K562 (cell line): ENCODE results near the gene DNA2. TPM values are rescaled to one million over a fixed set of nuclear protein-coding genes. Genes with fewer than 3 reads are reported as not detected.

Source experiments
- BCL6 ChIP-seq: fragments of 250-450 bp; sonication (Bioruptor Pico); IDR thresholded peaks from 2 replicates; pipeline ENCODE4 v1.4.0; 2020
- ILF3 ChIP-seq: fragments of 450-650 bp; IDR thresholded peaks from 2 replicates; pipeline ENCODE4 v1.6.1; 2018; ENCODE audit warnings: antibody characterized with exemption, mild to moderate bottlenecking, moderate library complexity, borderline replicate concordance
- MAX ChIP-seq: sonication (generic); formaldehyde crosslinking; IDR thresholded peaks from 2 replicates; pipeline ENCODE4 v1.9.0; 2022; ENCODE audit warnings: mild to moderate bottlenecking, missing genetic modification reagents
- MXI1 ChIP-seq: IDR thresholded peaks from 2 replicates; pipeline ENCODE4 v1.6.1; 2011; ENCODE audit warnings: low read depth, mild to moderate bottlenecking, improper control_type of control experiment, low read length
- PHB2 ChIP-seq: fragments of 450-650 bp; IDR thresholded peaks from 2 replicates; pipeline ENCODE4 v1.6.1; 2017; ENCODE audit warnings: low read depth
- PTTG1 ChIP-seq: fragments of 450-650 bp; IDR thresholded peaks from 2 replicates; pipeline ENCODE4 v1.6.1; 2016; ENCODE audit warnings: low read depth, mild to moderate bottlenecking, missing genetic modification characterization, missing compliant biosample characterization
- RBFOX2 ChIP-seq: fragments of 200-400 bp; formaldehyde crosslinking; IDR thresholded peaks from 2 replicates; pipeline ENCODE4 v1.6.1; 2017; ENCODE audit warnings: low read depth, mild to moderate bottlenecking, low read length, moderate library complexity
- RNF219 ChIP-seq: fragments of 250-450 bp; sonication (Bioruptor Pico); IDR thresholded peaks from 2 replicates; pipeline ENCODE4 v1.5.0; 2022; ENCODE audit warnings: mild to moderate bottlenecking
- RUNX1 ChIP-seq: sonication (generic); IDR thresholded peaks from 2 replicates; pipeline ENCODE4 v1.6.1; 2016; ENCODE audit warnings: antibody characterized with exemption, low read depth
- SUPT5H ChIP-seq: fragments of 450-650 bp; IDR thresholded peaks from 2 replicates; pipeline ENCODE4 v1.6.1; 2016
- ZKSCAN8 ChIP-seq: fragments of 200-800 bp; sonication (Bioruptor generic); IDR thresholded peaks from 2 replicates; pipeline ENCODE4 v1.6.1; 2016; ENCODE audit warnings: missing genetic modification characterization, missing compliant biosample characterization
- ZNF232 ChIP-seq: sonication (generic); formaldehyde crosslinking; IDR thresholded peaks from 2 replicates; pipeline ENCODE4 v1.8.0; 2022; ENCODE audit warnings: mild to moderate bottlenecking, missing genetic modification reagents
- ZNF507 ChIP-seq: conservative IDR thresholded peaks from 2 replicates; pipeline ENCODE4 v1.6.1; 2017; ENCODE audit warnings: missing genetic modification characterization, missing compliant biosample characterization
- ZNF76 ChIP-seq: fragments of 250-450 bp; sonication (Bioruptor Pico); IDR thresholded peaks from 2 replicates; pipeline ENCODE4 v1.4.0; 2020; ENCODE audit warnings: mild to moderate bottlenecking, moderate library complexity, borderline replicate concordance
- polyA plus RNA-seq, 8 experiments: library from polyadenylated mRNA; depleted of rRNA in 4 of 8; stranded (reverse) in 5 of 8; unstranded in 3 of 8; fragments of >200 nt; fragmentation: Nextera tagmentation in 2 of 8; fragmentation: Illumina TruSeq in 1 of 8; extraction: Ambion mirVana in 2 of 8; extraction: Trizol in 1 of 8; gene quantifications; 2 replicates each; pipeline versions ENCODE4 v1.2.1 to v1.2.3, GENCODE V29; 2011 to 2014; ENCODE audit warnings: inconsistent platforms in 1 of 8, missing spikeins in 1 of 8
- total RNA-seq, 7 experiments: library from RNA; depleted of rRNA in 6 of 7; stranded (reverse); fragments of >200 nt in 6 of 7; fragmentation: Illumina TruSeq in 2 of 7; extraction: Trizol in 2 of 7; gene quantifications; 2 replicates each; pipeline versions ENCODE4 v1.2.1 to v1.2.3, GENCODE V29; 2011 to 2021; ENCODE audit warnings: low replicate concordance in 1 of 7
- TF ChIP-seq, protein P1 (sequence below), 2 experiments: IDR thresholded peaks; 2 replicates each; pipeline ENCODE4 v1.6.1; 2012; ENCODE audit warnings: improper control_type of control experiment in 2 of 2, low read depth in 2 of 2, low read length in 2 of 2, borderline replicate concordance in 1 of 2
- TF ChIP-seq, protein P2 (sequence below): fragments of 250-450 bp; sonication (Bioruptor Pico); IDR thresholded peaks from 2 replicates; pipeline ENCODE4 v1.9.0; 2021; ENCODE audit warnings: mild to moderate bottlenecking, inconsistent platforms
- TF ChIP-seq, protein P3 (sequence below): conservative IDR thresholded peaks from 2 replicates; pipeline ENCODE4 v1.6.1; 2011; ENCODE audit warnings: low read depth, mild to moderate bottlenecking, low read length; ENCODE audit not compliant: control insufficient read depth
- TF ChIP-seq, protein P4 (sequence below): fragments of 250-450 bp; sonication (Bioruptor Pico); IDR thresholded peaks from 2 replicates; pipeline ENCODE4 v1.9.0; 2021; ENCODE audit warnings: mild to moderate bottlenecking

The DNA2 gene
- total and polyA plus RNA-seq, 9 of the 15 experiments (the other 6 are each of a cell fraction or from before 2014, with no cell fraction given) = 24.6 to 51.4 (median 40.8) TPM

DNA sequence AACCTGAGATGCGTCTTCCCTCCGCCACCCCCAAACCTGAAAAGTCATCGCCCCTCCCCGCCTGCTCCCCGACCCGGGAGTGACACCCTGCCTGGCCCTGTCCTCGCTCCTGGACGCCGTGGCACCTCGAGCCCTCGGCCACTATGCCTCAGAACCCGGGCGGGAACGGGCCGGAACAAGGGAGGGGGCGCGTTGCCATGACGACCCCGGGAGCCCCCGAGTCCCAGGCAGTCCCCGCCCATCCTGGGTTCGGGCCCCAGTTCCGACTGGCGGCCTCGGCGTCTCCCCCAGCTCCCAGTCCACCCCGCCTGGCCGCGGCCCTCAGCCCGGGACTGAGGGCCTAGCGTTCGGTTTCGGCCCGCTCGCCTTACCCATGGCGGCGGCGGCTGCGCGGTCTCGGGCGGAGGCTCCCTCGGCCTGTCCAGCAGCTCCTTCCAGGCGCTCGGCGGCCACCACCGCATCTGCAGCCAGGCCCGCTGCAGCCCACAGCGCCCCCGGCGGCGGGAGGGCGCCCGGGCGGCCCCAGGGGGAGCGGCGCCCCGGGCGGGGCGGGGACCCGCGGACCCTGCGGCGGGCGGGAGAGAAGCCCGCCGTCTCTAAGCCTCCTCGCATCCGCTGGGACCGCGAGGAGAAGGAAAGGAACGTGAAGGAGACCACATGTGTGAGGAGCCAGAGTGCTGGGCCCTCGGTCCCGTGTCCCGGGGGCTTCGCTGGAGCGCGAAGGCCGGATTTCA lies 64.8 kb downstream of the DNA2 start, which contains the start of gene RUFY2 (continued):
- TF ChIP-seq, protein P1, sequence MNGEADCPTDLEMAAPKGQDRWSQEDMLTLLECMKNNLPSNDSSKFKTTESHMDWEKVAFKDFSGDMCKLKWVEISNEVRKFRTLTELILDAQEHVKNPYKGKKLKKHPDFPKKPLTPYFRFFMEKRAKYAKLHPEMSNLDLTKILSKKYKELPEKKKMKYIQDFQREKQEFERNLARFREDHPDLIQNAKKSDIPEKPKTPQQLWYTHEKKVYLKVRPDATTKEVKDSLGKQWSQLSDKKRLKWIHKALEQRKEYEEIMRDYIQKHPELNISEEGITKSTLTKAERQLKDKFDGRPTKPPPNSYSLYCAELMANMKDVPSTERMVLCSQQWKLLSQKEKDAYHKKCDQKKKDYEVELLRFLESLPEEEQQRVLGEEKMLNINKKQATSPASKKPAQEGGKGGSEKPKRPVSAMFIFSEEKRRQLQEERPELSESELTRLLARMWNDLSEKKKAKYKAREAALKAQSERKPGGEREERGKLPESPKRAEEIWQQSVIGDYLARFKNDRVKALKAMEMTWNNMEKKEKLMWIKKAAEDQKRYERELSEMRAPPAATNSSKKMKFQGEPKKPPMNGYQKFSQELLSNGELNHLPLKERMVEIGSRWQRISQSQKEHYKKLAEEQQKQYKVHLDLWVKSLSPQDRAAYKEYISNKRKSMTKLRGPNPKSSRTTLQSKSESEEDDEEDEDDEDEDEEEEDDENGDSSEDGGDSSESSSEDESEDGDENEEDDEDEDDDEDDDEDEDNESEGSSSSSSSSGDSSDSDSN (IDR thresholded peaks at IDR 0.05; ENCODE audit: borderline replicate concordance in 1 of 2, low read depth in 2 of 2, low read length in 2 of 2) = peak in 1 of 2 experiments; percentile 95; a peak in 3 of 4 replicates
- TF ChIP-seq MAX (CRISPR knock-in tag) (peak; percentile 49; the same call in 1 of the 2 replicates), PHB2 (no peak), BCL6 (CRISPR knock-in tag) (no peak), ZKSCAN8 (no peak), RUNX1 (peak; percentile 70; the same call in 1 of the 2 replicates), ILF3 (0 out of 2 replicates have a peak, but pooled peaks have one; percentile 74), MXI1 (0 out of 2 replicates have a peak, but pooled peaks have one; percentile 52), ZNF507 (tag) (no peak), PTTG1 (tag) (no peak), ZNF76 (CRISPR knock-in tag) (0 out of 2 replicates have a peak, but pooled peaks have one; percentile 30), SUPT5H (peak; percentile 83), RBFOX2 (peak; percentile 94), RNF219 (CRISPR knock-in tag) (no peak), ZNF232 (CRISPR knock-in tag) (no peak)
- TF ChIP-seq, protein P2, sequence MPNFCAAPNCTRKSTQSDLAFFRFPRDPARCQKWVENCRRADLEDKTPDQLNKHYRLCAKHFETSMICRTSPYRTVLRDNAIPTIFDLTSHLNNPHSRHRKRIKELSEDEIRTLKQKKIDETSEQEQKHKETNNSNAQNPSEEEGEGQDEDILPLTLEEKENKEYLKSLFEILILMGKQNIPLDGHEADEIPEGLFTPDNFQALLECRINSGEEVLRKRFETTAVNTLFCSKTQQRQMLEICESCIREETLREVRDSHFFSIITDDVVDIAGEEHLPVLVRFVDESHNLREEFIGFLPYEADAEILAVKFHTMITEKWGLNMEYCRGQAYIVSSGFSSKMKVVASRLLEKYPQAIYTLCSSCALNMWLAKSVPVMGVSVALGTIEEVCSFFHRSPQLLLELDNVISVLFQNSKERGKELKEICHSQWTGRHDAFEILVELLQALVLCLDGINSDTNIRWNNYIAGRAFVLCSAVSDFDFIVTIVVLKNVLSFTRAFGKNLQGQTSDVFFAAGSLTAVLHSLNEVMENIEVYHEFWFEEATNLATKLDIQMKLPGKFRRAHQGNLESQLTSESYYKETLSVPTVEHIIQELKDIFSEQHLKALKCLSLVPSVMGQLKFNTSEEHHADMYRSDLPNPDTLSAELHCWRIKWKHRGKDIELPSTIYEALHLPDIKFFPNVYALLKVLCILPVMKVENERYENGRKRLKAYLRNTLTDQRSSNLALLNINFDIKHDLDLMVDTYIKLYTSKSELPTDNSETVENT (CRISPR knock-in tag) = peak; percentile 99
- TF ChIP-seq, protein P3, sequence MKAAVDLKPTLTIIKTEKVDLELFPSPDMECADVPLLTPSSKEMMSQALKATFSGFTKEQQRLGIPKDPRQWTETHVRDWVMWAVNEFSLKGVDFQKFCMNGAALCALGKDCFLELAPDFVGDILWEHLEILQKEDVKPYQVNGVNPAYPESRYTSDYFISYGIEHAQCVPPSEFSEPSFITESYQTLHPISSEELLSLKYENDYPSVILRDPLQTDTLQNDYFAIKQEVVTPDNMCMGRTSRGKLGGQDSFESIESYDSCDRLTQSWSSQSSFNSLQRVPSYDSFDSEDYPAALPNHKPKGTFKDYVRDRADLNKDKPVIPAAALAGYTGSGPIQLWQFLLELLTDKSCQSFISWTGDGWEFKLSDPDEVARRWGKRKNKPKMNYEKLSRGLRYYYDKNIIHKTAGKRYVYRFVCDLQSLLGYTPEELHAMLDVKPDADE = peak; percentile 63; the same call in 1 of the 2 replicates
- TF ChIP-seq, protein P4, sequence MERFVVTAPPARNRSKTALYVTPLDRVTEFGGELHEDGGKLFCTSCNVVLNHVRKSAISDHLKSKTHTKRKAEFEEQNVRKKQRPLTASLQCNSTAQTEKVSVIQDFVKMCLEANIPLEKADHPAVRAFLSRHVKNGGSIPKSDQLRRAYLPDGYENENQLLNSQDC (CRISPR knock-in tag) = no peak
